Measurements from ENCODE around the gene TMEM35B. TPM values are rescaled to one million over a fixed set of nuclear protein-coding genes. Genes with fewer than 3 reads are reported as not detected.

TMEM35B gene
- total and polyA plus RNA-seq, 2 experiments from 2014 or later = 7.6 to 27.1 TPM

DNA sequence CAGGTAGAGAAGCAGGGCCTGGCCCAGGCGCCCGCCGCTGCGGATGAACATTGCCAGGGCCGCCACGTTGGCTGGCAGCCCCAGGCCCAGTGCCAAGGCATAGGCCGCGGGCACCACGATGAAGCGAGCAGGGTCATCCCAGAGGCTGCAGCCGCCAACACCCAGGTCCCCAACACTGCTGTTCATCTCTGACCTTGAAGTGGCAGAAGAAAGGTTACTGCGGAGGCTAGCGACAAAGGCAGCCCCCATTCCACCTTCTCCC lies 8.0 kb downstream of the TMEM35B start:
- H3K79me2 ChIP-seq (replicated peaks; ENCODE audit: insufficient read depth) = no peaks in the 10 kb centered on the region

DNA sequence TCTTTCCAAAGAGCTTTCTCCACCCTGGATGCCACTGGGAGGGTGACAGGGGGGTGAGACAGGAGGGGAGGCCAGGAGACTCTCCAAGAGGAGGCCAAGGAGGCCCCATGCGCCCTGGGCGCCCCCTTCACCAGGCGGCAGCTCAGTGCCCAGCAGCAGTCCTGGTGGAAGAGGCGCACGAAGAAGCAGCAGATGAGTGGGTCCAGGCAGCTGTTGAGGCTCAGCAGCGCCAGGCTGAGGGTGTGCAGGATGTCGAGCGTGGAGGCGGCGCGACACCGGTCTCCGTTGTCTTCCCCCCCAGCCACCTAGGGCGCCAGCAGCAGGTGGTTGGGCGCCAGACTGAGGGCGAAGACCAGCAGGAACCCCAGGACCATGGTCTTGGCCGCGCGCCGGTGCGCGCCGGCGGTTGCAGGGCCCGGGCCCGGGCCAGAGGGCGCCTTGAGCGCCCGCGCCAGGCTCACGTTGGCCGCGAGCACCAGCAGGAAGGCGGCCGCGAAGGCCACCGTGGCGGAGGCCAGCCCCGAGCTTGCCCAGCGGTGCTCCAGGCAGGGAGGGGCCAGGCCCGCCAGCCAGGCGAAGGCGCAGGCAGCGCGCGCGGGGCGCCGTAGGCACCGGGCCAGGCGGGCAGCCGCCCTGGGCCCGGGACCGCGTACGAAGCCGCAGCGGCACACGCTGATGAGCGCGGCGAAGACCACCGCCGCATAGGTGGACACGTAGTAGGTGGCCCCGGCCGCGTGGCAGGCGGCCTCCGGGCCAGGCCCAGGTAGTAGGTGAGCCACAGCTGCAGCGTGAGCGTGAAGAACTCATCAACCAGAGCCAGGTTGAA lies 8.6 kb downstream of the TMEM35B start:
- H3K27ac ChIP-seq (ENCODE audit: low read depth) = no peak overlapping the region
- no peaks in the 10 kb centered on the region for H3K79me2 ChIP-seq (replicated peaks; ENCODE audit: insufficient read depth)
- ATAC-seq (peak; percentile 78), DNase-seq (ENCODE audit: low spot score) (peak; percentile 69)
- H3K4me1 Mint-ChIP-seq = peaks cover 19% of the 10 kb centered on the region
- no peak overlapping the region for H3K4me3 Mint-ChIP-seq
- 0 out of 2 replicates have a peak, but pooled peaks cover 2% of the 10 kb centered on the region for H3F3A ChIP-seq (replicated peaks; ENCODE audit: low read depth)
- H3K27ac Mint-ChIP-seq = no peak overlapping the region
- no peaks in the 10 kb centered on the region for H4K20me1 ChIP-seq (replicated peaks; ENCODE audit: insufficient read depth)
- peak overlapping the region; percentile 70 for H3K4me2 ChIP-seq
- peak overlapping the region; percentile 37; the same call in 1 of the 2 replicates for H3K4me3 ChIP-seq
- no peaks in the 10 kb centered on the region for H3K9me2 ChIP-seq (ENCODE audit: insufficient read depth)
- H3K4me1 ChIP-seq (ENCODE audit: insufficient read depth) = no peaks in the 10 kb centered on the region
- H3K9me3 Mint-ChIP-seq = no peaks in the 10 kb centered on the region
- H3K27me3 ChIP-seq (ENCODE audit: insufficient read depth) = peaks cover 13% of the 10 kb centered on the region
- H3K27me3 Mint-ChIP-seq (ENCODE audit: insufficient read depth, low read depth, poor library complexity) = peaks cover 16% of the 10 kb centered on the region
- peak overlapping the region; percentile 38; the same call in 1 of the 2 replicates for H2AFZ ChIP-seq
- no peaks in the 10 kb centered on the region for H3K36me3 Mint-ChIP-seq (ENCODE audit: low read depth)
- no peaks in the 10 kb centered on the region; the same call in 1 of the 2 replicates for H3K36me3 ChIP-seq (ENCODE audit: insufficient read depth)
- no peak for TF ChIP-seq ZNF331 (CRISPR knock-in tag; IDR thresholded peaks at IDR 0.05; ENCODE audit: low read depth)
- TF ChIP-seq, protein P1, sequence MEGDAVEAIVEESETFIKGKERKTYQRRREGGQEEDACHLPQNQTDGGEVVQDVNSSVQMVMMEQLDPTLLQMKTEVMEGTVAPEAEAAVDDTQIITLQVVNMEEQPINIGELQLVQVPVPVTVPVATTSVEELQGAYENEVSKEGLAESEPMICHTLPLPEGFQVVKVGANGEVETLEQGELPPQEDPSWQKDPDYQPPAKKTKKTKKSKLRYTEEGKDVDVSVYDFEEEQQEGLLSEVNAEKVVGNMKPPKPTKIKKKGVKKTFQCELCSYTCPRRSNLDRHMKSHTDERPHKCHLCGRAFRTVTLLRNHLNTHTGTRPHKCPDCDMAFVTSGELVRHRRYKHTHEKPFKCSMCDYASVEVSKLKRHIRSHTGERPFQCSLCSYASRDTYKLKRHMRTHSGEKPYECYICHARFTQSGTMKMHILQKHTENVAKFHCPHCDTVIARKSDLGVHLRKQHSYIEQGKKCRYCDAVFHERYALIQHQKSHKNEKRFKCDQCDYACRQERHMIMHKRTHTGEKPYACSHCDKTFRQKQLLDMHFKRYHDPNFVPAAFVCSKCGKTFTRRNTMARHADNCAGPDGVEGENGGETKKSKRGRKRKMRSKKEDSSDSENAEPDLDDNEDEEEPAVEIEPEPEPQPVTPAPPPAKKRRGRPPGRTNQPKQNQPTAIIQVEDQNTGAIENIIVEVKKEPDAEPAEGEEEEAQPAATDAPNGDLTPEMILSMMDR (conservative IDR thresholded peaks at IDR 0.05; ENCODE audit: low read depth in 2 of 2) = 0 out of 4 replicates have a peak, but pooled peaks of 1 of the 2 experiments have one; percentile 1

More for the DNA sequence above, 8.0 kb downstream of the TMEM35B start:
- TF ChIP-seq REST (IDR thresholded peaks at IDR 0.05; ENCODE audit: unreplicated experiment) (no peak), ZNF114 (CRISPR knock-in tag; IDR thresholded peaks at IDR 0.05) (no peak)
- Histone ChIP-seq H3K36me3 (ENCODE audit: insufficient read depth) (no peaks in the 10 kb centered on the region; the same call in 1 of the 2 replicates), H3F3A (replicated peaks; ENCODE audit: low read depth) (0 out of 2 replicates have a peak, but pooled peaks cover 2% of the 10 kb centered on the region), H3K27ac (ENCODE audit: low read depth) (no peak overlapping the region), H3K27me3 (ENCODE audit: insufficient read depth) (peaks cover 13% of the 10 kb centered on the region), H3K4me3 (peak overlapping the region; percentile 37; the same call in 1 of the 2 replicates), H3K9me2 (ENCODE audit: insufficient read depth) (no peaks in the 10 kb centered on the region), H3K4me2 (peak overlapping the region; percentile 70; the same call in 1 of the 2 replicates), H4K20me1 (replicated peaks; ENCODE audit: insufficient read depth) (no peaks in the 10 kb centered on the region), H2AFZ (0 out of 2 replicates have a peak overlapping the region, but pooled peaks have one; percentile 38), H3K4me1 (ENCODE audit: insufficient read depth) (no peaks in the 10 kb centered on the region)
- H3K9me3 Mint-ChIP-seq = no peaks in the 10 kb centered on the region
- no peak overlapping the region for H3K4me3 Mint-ChIP-seq
- peaks cover 14% of the 10 kb centered on the region for H3K4me1 Mint-ChIP-seq
- DNase-seq (ENCODE audit: low spot score) (no peak), ATAC-seq (no peak)
- no peaks in the 10 kb centered on the region for H3K36me3 Mint-ChIP-seq (ENCODE audit: low read depth)
- no peak overlapping the region for H3K27ac Mint-ChIP-seq
- H3K27me3 Mint-ChIP-seq (ENCODE audit: insufficient read depth, low read depth, poor library complexity) = peaks cover 14% of the 10 kb centered on the region

Measured in GM23338 (cell line).